Astrocyte (in vitro differentiated cells and primary cell): ENCODE data around the gene CRTC1.

Experiments used
- EZH2 ChIP-seq: IDR thresholded peaks from 2 replicates; pipeline ENCODE4 v1.6.1; 2012; ENCODE audit warnings: mild to moderate bottlenecking, low read length, inconsistent platforms; ENCODE audit not compliant: insufficient read depth
- TF ChIP-seq, protein P1 (sequence below): IDR thresholded peaks from 2 replicates; pipeline ENCODE4 v1.5.1; 2011; ENCODE audit warnings: low read depth, mild to moderate bottlenecking, inconsistent platforms, low read length, moderate library complexity; ENCODE audit not compliant: insufficient read depth

GRCh38 chr19:18637673-18638630, 45.5 kb upstream of the CRTC1 start:
- TF ChIP-seq EZH2: no peak
- TF ChIP-seq, protein P1, sequence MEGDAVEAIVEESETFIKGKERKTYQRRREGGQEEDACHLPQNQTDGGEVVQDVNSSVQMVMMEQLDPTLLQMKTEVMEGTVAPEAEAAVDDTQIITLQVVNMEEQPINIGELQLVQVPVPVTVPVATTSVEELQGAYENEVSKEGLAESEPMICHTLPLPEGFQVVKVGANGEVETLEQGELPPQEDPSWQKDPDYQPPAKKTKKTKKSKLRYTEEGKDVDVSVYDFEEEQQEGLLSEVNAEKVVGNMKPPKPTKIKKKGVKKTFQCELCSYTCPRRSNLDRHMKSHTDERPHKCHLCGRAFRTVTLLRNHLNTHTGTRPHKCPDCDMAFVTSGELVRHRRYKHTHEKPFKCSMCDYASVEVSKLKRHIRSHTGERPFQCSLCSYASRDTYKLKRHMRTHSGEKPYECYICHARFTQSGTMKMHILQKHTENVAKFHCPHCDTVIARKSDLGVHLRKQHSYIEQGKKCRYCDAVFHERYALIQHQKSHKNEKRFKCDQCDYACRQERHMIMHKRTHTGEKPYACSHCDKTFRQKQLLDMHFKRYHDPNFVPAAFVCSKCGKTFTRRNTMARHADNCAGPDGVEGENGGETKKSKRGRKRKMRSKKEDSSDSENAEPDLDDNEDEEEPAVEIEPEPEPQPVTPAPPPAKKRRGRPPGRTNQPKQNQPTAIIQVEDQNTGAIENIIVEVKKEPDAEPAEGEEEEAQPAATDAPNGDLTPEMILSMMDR: no peak
